H7 (cell line): Measurements from ENCODE around the gene C16orf74. TPM values are rescaled to one million over a fixed set of nuclear protein-coding genes. Genes with fewer than 3 reads are reported as not detected.

Source experiments
- DNase-seq: peaks from one replicate; pipeline ENCODE4 v3.0.0; 2012
- H3K27me3 ChIP-seq: 2 replicates; pipeline ENCODE4 v1.6.0; 2011; ENCODE audit warnings: mild to moderate bottlenecking, low read length; ENCODE audit not compliant: control insufficient read depth, insufficient read depth
- H3K36me3 ChIP-seq: replicated peaks from 2 replicates; pipeline ENCODE4 v1.5.1; 2011; ENCODE audit warnings: low read length; ENCODE audit not compliant: control insufficient read depth, insufficient read depth
- H3K4me3 ChIP-seq: 2 replicates; pipeline ENCODE4 v1.5.1; 2011; ENCODE audit warnings: low read depth, mild to moderate bottlenecking, control low read depth, low read length, moderate library complexity; ENCODE audit not compliant: insufficient read depth
- total RNA-seq: library from RNA; depleted of rRNA; stranded (reverse); fragments of >200 nt; shearing (Covaris generic); gene quantifications from 2 replicates; pipeline ENCODE4 v1.2.3, GENCODE V29; 2014

C16orf74 gene
- total RNA-seq, 1 experiment from 2014 or later: 7.2 TPM

- DNase-seq: no peak
- H3K4me3 ChIP-seq: no peak overlapping the region
- peaks cover 39% of the 10 kb centered on the region for H3K36me3 ChIP-seq
- no peaks in the 10 kb centered on the region for H3K27me3 ChIP-seq
Observed at GRCh38 chr16:85677383-85677967, 73.4 kb downstream of the C16orf74 start.

- H3K36me3 ChIP-seq: peaks cover 47% of the 10 kb centered on the region
- H3K27me3 ChIP-seq: no peaks in the 10 kb centered on the region
- no peak for DNase-seq
- H3K4me3 ChIP-seq: no peak overlapping the region
Observed at GRCh38 chr16:85676466-85676865, 74.4 kb downstream of the C16orf74 start.

- H3K27me3 ChIP-seq: no peaks in the 10 kb centered on the region
- H3K36me3 ChIP-seq: peaks cover 43% of the 10 kb centered on the region
- peak; percentile 71 for DNase-seq
- no peak overlapping the region for H3K4me3 ChIP-seq
Observed at GRCh38 chr16:85675251-85675874, 75.5 kb downstream of the C16orf74 start.

- no peaks in the 10 kb centered on the region for H3K27me3 ChIP-seq
- DNase-seq: peak; percentile 9
- peaks cover 42% of the 10 kb centered on the region for H3K36me3 ChIP-seq
- no peak overlapping the region for H3K4me3 ChIP-seq
Observed at GRCh38 chr16:85674828-85675227, 76.1 kb downstream of the C16orf74 start.

- H3K27me3 ChIP-seq: no peaks in the 10 kb centered on the region
- DNase-seq: peak; percentile 8
- no peak overlapping the region for H3K4me3 ChIP-seq
- H3K36me3 ChIP-seq: peaks cover 44% of the 10 kb centered on the region
Observed at GRCh38 chr16:85674418-85674755, 76.5 kb downstream of the C16orf74 start.

GRCh38 chr16:85673529-85674417 lies 77.1 kb downstream of the C16orf74 start:
- DNase-seq: peak; percentile 31
- no peak overlapping the region for H3K4me3 ChIP-seq
- H3K27me3 ChIP-seq: no peaks in the 10 kb centered on the region
- peaks cover 45% of the 10 kb centered on the region for H3K36me3 ChIP-seq

- Histone ChIP-seq H3K27me3 (no peaks in the 10 kb centered on the region), H3K36me3 (peaks cover 59% of the 10 kb centered on the region), H3K4me3 (no peak overlapping the region)
- no peak for DNase-seq
Observed at GRCh38 chr16:85670840-85671239, 80.1 kb downstream of the C16orf74 start.

GRCh38 chr16:85668676-85669424 lies 82.0 kb downstream of the C16orf74 start:
- Histone ChIP-seq H3K36me3 (peaks cover 69% of the 10 kb centered on the region), H3K4me3 (no peak overlapping the region), H3K27me3 (no peaks in the 10 kb centered on the region)
- no peak for DNase-seq

- Histone ChIP-seq H3K27me3 (no peaks in the 10 kb centered on the region), H3K36me3 (peaks cover 71% of the 10 kb centered on the region), H3K4me3 (no peak overlapping the region)
- DNase-seq: peak; percentile 44
Observed at GRCh38 chr16:85667841-85668413, 83.0 kb downstream of the C16orf74 start.

GRCh38 chr16:85667261-85667660 lies 83.6 kb downstream of the C16orf74 start:
- Histone ChIP-seq H3K4me3 (no peak overlapping the region), H3K36me3 (peaks cover 73% of the 10 kb centered on the region), H3K27me3 (no peaks in the 10 kb centered on the region)
- peak; percentile 38 for DNase-seq

- Histone ChIP-seq H3K27me3 (no peaks in the 10 kb centered on the region), H3K4me3 (no peak overlapping the region), H3K36me3 (peaks cover 65% of the 10 kb centered on the region)
- DNase-seq: peak; percentile 51
Observed at GRCh38 chr16:85665929-85666328, 85.0 kb downstream of the C16orf74 start.

GRCh38 chr16:85665373-85665740 lies 85.5 kb downstream of the C16orf74 start:
- H3K36me3 ChIP-seq: peaks cover 63% of the 10 kb centered on the region
- H3K4me3 ChIP-seq: no peak overlapping the region
- DNase-seq: no peak
- no peaks in the 10 kb centered on the region for H3K27me3 ChIP-seq

GRCh38 chr16:85664580-85665372 lies 86.1 kb downstream of the C16orf74 start:
- no peaks in the 10 kb centered on the region for H3K27me3 ChIP-seq
- peak; percentile 17 for DNase-seq
- H3K36me3 ChIP-seq: peaks cover 64% of the 10 kb centered on the region
- H3K4me3 ChIP-seq: no peak overlapping the region
